ENCODE measurements around the gene WFIKKN2. TPM values are rescaled to one million over a fixed set of nuclear protein-coding genes. Genes with fewer than 3 reads are reported as not detected.

WFIKKN2 gene
- total RNA-seq, 1 experiment from 2014 or later: not detected

DNA sequence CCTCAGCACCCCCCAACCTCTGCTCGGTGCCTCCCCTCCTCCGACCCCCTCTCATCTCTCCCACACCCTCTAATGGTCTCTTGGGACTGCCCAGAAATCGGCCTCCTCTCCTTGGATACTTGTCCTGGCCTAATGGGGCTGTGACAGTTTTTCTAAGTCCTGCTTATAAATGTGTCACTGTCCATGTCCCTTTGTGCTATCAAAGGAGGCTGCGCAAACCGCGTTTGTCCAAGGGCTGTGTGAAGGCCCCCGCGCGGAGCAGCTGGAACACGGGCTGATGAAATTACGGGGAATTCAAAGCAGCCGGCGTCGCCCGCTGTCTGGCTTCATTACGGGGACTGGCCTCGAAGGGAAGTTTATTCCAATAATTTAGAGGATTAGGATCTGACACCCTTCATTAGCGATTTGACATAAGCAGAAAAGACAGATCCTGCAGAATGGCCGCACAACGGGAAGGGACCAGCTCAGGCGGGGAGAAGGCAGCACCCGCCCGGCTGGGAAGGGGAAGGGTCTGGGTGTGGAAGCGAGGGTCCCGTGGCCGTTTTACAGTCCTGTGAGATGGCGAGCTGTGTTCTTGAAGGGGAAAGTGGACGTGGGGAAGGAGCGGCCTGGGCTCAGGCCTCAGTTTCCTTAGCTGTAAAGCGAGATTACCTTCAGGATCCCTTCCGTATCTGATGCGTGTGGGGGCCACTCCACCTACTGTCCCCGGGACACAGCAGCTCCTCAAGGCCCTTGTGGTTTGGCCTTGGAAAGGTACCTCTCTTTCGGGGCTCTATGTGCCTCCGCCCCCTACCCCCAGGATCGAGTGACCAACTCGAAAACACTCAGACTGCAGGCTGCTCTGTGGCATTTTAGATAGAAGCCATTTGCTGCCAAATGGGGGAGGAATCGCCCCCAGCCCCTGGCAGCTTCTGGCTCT lies 1.6 kb upstream of the WFIKKN2 start:
- ChIA-PET CTCF (interaction anchor here (0.9 to 3.9 kb wide), 5 partner anchors 8 to 50 kb away, joined by 3 to 21 read pairs (median 6); no protein-coding TSS in a partner anchor), POLR2A (interaction anchor here (0.5 kb wide), 1 partner anchor 33 kb away, joined by 3 read pairs; the partner anchor contains the start of gene TOB1)
- peaks cover 7% of the 10 kb centered on the region for H3K4me1 Mint-ChIP-seq (ENCODE audit: low read depth, unreplicated experiment)
- no peak overlapping the region for H3K4me3 Mint-ChIP-seq (ENCODE audit: unreplicated experiment)
- Histone ChIP-seq H3K9me3 (no peaks in the 10 kb centered on the region), H3K27me3 (replicated peaks; ENCODE audit: control insufficient read depth, insufficient read depth, low read length) (no peaks in the 10 kb centered on the region), H3K36me3 (ENCODE audit: control insufficient read depth, insufficient read depth, low read length) (no peaks in the 10 kb centered on the region), H3K4me3 (ENCODE audit: low read depth, low read length) (no peak overlapping the region), H3K4me1 (peaks cover 10% of the 10 kb centered on the region; the same call in 1 of the 2 replicates)
- BruUV-seq (replicated peaks): no TSS peak
- H3K27me3 Mint-ChIP-seq (ENCODE audit: insufficient read depth, unreplicated experiment): no peaks in the 10 kb centered on the region
- TF ChIP-seq CTCF (IDR thresholded peaks at IDR 0.05; ENCODE audit: insufficient read depth in 1 of 2, low read depth in 1 of 2, low read length in 1 of 2, severe bottlenecking in 1 of 2, unreplicated experiment in 1 of 2): no peak
- no peak overlapping the region for H3K27ac Mint-ChIP-seq (ENCODE audit: unreplicated experiment)
- intact Hi-C loops (cut with micrococcal nuclease; ENCODE audit: unreplicated experiment): no loop called here
- no peak for DNase-seq
- H3K36me3 Mint-ChIP-seq (ENCODE audit: insufficient read depth, unreplicated experiment): no peaks in the 10 kb centered on the region
- H3K9me3 Mint-ChIP-seq (ENCODE audit: unreplicated experiment): no peaks in the 10 kb centered on the region

GRCh38 chr17:50834429-50835300 lies 721 bp upstream of the WFIKKN2 start:
- Mint-ChIP-seq H3K4me3 (ENCODE audit: unreplicated experiment) (no peak overlapping the region), H3K27ac (ENCODE audit: unreplicated experiment) (no peak overlapping the region), H3K4me1 (ENCODE audit: low read depth, unreplicated experiment) (peaks cover 7% of the 10 kb centered on the region), H3K9me3 (ENCODE audit: unreplicated experiment) (no peaks in the 10 kb centered on the region), H3K36me3 (ENCODE audit: insufficient read depth, unreplicated experiment) (no peaks in the 10 kb centered on the region), H3K27me3 (ENCODE audit: insufficient read depth, unreplicated experiment) (no peaks in the 10 kb centered on the region)
- H3K36me3 ChIP-seq (ENCODE audit: control insufficient read depth, insufficient read depth, low read length): no peaks in the 10 kb centered on the region
- H3K4me1 ChIP-seq: peaks cover 10% of the 10 kb centered on the region; the same call in 1 of the 2 replicates
- no TSS peak for BruUV-seq (replicated peaks)
- intact Hi-C loops (cut with micrococcal nuclease; ENCODE audit: unreplicated experiment): no loop called here
- ChIA-PET CTCF (interaction anchor here (1.0 to 3.9 kb wide), 5 partner anchors 15 to 122 kb away, joined by 3 to 21 read pairs (median 5); no protein-coding TSS in a partner anchor), POLR2A (interaction anchor here (0.5 to 0.6 kb wide), 3 partner anchors 32 to 174 kb away, joined by 3 read pairs; partner anchors contain the start of gene TOB1)
- no peak for DNase-seq
- no peaks in the 10 kb centered on the region for H3K27me3 ChIP-seq (replicated peaks; ENCODE audit: control insufficient read depth, insufficient read depth, low read length)
- no peaks in the 10 kb centered on the region for H3K9me3 ChIP-seq
- no peak for TF ChIP-seq CTCF (IDR thresholded peaks at IDR 0.05; ENCODE audit: insufficient read depth in 1 of 2, low read depth in 1 of 2, low read length in 1 of 2, severe bottlenecking in 1 of 2, unreplicated experiment in 1 of 2)
- H3K4me3 ChIP-seq (ENCODE audit: low read depth, low read length): no peak overlapping the region

DNA sequence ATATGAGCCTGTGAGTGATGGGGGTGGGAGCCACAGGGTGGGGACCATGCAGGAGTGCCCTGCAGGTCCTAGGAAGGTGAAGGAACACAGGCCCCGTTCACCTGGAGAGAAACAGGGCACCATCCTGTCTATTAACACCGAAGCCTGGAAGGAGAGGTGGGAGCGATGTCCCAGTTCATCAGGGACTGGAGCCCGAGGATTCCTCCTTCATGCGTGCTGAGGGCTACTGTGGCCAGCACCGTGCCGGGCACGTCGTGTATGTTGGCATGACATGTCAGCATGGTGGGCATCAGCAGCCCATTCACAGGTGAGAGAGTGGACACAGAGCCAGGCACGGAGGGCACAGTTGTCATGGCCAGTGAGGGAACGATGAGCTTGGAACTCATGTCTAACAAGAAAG lies 1.4 kb downstream of the WFIKKN2 start:
- Mint-ChIP-seq H3K27ac (ENCODE audit: unreplicated experiment) (no peak overlapping the region), H3K9me3 (ENCODE audit: unreplicated experiment) (no peaks in the 10 kb centered on the region), H3K4me1 (ENCODE audit: low read depth, unreplicated experiment) (peaks cover 7% of the 10 kb centered on the region), H3K27me3 (ENCODE audit: insufficient read depth, unreplicated experiment) (no peaks in the 10 kb centered on the region), H3K36me3 (ENCODE audit: insufficient read depth, unreplicated experiment) (no peaks in the 10 kb centered on the region), H3K4me3 (ENCODE audit: unreplicated experiment) (no peak overlapping the region)
- DNase-seq: no peak
- Histone ChIP-seq H3K4me1 (peaks cover 10% of the 10 kb centered on the region; the same call in 1 of the 2 replicates), H3K4me3 (ENCODE audit: low read depth, low read length) (no peak overlapping the region), H3K27me3 (replicated peaks; ENCODE audit: control insufficient read depth, insufficient read depth, low read length) (no peaks in the 10 kb centered on the region), H3K36me3 (ENCODE audit: control insufficient read depth, insufficient read depth, low read length) (no peaks in the 10 kb centered on the region), H3K9me3 (no peaks in the 10 kb centered on the region)
- BruUV-seq (replicated peaks): no TSS peak
- CTCF ChIA-PET: interaction anchor here (1.4 to 13.7 kb wide), 2 partner anchors 9 to 52 kb away, joined by 4 to 247 read pairs; no protein-coding TSS in a partner anchor
- no peak for TF ChIP-seq CTCF (IDR thresholded peaks at IDR 0.05; ENCODE audit: insufficient read depth in 1 of 2, low read depth in 1 of 2, low read length in 1 of 2, severe bottlenecking in 1 of 2, unreplicated experiment in 1 of 2)
- intact Hi-C loops (cut with micrococcal nuclease; ENCODE audit: unreplicated experiment): no loop called here
- POLR2A ChIA-PET: no interaction called here
